ENCODE measurements around the gene MCEE.

DNA sequence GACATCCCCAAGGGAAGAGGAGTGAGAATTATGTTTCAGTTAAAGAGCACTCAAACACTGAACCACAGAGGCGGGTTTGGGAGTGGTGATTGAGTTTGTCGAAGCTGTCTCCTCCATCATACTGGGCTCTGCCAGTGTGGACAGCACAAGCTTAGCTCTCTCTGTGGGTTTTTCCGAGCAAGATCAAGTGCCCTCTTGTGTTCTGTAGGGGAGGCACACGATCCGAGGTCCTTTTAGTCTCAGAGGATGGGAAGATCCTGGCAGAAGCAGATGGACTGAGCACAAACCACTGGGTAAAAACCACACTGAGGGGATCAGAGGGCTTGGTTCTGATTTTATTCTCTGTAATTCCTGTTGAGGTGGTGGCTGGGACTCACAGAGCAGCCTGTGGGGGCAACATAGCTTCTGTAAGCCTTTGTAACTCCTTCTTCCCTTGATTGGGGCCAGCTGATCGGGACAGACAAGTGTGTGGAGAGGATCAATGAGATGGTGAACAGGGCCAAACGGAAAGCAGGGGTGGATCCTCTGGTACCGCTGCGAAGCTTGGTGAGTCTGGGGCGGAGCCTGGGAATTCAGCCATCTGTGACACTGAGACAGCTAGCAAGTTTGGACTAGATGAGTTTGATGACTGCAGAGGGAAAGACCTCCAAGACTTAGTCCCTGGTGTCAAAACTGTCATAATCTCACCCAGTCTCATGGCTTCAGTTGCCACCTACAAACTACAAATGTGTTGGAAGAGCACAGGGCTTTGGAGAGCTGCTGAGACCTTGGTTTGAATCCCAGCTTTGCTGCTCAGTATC, 59.5 kb downstream of the MCEE start:
- TF ChIP-seq, protein P1, sequence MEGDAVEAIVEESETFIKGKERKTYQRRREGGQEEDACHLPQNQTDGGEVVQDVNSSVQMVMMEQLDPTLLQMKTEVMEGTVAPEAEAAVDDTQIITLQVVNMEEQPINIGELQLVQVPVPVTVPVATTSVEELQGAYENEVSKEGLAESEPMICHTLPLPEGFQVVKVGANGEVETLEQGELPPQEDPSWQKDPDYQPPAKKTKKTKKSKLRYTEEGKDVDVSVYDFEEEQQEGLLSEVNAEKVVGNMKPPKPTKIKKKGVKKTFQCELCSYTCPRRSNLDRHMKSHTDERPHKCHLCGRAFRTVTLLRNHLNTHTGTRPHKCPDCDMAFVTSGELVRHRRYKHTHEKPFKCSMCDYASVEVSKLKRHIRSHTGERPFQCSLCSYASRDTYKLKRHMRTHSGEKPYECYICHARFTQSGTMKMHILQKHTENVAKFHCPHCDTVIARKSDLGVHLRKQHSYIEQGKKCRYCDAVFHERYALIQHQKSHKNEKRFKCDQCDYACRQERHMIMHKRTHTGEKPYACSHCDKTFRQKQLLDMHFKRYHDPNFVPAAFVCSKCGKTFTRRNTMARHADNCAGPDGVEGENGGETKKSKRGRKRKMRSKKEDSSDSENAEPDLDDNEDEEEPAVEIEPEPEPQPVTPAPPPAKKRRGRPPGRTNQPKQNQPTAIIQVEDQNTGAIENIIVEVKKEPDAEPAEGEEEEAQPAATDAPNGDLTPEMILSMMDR (IDR thresholded peaks at IDR 0.05; ENCODE audit: insufficient read depth, low read length) = peak; percentile 36
- TF ChIP-seq GABPA (IDR thresholded peaks at IDR 0.05; ENCODE audit: low read depth) = no peak
